ENCODE results near the gene ADGRD2. TPM values are rescaled to one million over a fixed set of nuclear protein-coding genes. Genes with fewer than 3 reads are reported as not detected.

The ADGRD2 gene
- total RNA-seq, 1 donor from 2014 or later: 0.31 TPM

DNA sequence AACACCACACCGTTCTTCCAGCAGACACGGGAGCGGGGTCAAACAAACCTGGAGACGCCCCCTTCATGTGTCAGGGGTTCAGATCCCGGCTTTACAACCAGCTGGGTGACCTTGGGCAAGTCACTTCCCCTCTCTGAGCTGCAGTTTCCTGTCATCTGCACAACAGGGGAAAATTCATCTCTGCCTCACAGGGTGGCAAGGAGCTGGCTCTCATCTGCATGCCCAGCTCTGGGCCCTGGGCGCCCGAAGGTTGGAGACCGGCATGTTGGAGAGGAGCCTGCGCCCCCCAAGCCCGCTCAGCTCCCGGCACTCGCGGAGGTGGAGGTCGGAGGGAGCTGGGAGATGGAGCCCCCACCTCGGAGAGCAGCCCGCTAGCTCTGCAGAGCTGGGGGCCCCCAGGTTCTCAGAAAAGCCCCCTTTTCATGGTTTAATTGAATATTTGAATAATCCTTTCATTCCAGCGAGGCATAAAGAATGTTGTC lies 36.6 kb downstream of the ADGRD2 start:
- peaks cover 51% of the 10 kb centered on the region for H3K27me3 Mint-ChIP-seq
- H3K4me3 Mint-ChIP-seq: no peak overlapping the region

DNA sequence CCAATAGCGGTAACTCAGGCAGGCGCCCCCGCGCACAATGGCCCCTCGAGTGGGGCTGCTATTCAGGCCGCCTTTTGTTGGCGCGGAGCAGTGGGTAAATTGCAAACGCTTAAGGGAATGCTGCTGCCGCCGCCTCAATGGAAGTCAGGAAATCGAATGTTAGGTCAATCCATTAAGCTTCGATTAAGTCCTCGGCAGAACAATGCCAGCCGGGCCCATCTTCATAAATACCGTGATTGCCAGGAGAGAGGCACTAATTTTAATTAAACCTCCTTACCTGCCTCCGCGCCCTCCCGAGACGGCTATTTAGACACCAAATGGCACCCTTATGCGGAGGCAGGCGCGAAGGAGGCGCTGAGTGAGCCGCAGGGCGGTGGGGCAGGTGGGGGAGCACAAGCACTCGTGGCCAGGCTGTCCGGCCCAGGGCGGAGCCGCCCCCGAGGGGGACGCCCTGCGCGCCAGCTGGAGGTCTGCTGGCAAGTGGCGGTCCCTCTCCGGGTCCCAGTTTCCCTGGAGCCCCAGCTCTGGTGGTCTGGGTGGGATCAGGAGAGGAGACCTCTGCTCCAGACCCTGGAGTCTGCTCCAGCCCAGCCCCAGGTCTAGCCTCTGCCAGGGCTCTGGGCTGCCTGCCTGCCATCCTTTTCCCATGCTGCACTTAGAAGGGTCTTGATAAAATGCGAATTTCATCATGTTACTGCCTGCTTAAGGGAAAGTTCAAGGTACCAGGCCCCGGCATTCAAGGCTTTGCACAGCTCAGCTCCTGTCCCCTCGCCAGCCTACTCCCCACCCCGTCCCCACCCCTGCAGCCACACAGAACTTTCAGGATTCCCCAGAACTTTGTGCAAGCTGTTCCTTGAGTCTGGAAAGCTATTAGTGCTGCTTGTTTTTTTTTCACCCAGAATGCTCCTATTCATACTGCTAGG lies 37.3 kb downstream of the ADGRD2 start:
- Mint-ChIP-seq H3K36me3 (no peaks in the 10 kb centered on the region), H3K4me3 (no peak overlapping the region), H3K9me3 (no peaks in the 10 kb centered on the region), H3K27ac (no peak overlapping the region), H3K4me1 (ENCODE audit: unreplicated experiment) (peaks cover 8% of the 10 kb centered on the region), H3K27me3 (peaks cover 48% of the 10 kb centered on the region)
- TF ChIP-seq, protein P1, sequence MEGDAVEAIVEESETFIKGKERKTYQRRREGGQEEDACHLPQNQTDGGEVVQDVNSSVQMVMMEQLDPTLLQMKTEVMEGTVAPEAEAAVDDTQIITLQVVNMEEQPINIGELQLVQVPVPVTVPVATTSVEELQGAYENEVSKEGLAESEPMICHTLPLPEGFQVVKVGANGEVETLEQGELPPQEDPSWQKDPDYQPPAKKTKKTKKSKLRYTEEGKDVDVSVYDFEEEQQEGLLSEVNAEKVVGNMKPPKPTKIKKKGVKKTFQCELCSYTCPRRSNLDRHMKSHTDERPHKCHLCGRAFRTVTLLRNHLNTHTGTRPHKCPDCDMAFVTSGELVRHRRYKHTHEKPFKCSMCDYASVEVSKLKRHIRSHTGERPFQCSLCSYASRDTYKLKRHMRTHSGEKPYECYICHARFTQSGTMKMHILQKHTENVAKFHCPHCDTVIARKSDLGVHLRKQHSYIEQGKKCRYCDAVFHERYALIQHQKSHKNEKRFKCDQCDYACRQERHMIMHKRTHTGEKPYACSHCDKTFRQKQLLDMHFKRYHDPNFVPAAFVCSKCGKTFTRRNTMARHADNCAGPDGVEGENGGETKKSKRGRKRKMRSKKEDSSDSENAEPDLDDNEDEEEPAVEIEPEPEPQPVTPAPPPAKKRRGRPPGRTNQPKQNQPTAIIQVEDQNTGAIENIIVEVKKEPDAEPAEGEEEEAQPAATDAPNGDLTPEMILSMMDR (conservative IDR thresholded peaks at IDR 0.05): no peak
- DNase-seq (ENCODE audit: extremely low spot score, unreplicated experiment): no peak

More for the DNA sequence above, 36.6 kb downstream of the ADGRD2 start:
- Mint-ChIP-seq H3K36me3 (no peaks in the 10 kb centered on the region), H3K4me1 (ENCODE audit: unreplicated experiment) (peaks cover 8% of the 10 kb centered on the region), H3K27ac (no peak overlapping the region), H3K9me3 (no peaks in the 10 kb centered on the region)
- TF ChIP-seq, protein P1 (conservative IDR thresholded peaks at IDR 0.05): no peak
- DNase-seq (ENCODE audit: extremely low spot score, unreplicated experiment): no peak

DNA sequence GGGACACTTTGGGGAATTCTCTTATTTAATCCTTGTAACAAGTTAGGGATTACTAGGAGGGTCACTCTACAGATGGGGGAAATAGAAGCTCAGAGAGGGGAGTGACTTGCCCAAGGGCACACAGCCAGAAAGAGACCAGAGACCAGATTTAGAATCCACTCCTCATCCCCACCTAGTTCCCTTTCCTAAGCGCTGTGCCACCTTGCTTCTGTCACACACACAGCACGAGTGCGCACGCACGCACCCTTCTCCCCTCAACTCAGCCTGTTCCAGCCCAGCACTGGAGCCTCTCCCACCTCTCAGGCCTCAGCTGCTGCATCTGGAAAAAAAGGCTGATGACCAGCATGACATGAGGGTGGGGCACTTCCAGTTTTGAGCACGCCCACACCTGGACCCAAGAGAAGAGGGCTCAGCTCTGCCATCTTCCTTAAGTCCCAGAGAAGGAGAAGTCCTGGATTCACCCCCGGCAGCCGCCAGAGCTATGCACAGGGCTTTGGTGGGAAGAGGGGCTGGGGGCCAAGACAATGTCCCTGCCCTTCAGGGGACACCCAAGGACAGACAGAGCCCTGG lies 38.5 kb downstream of the ADGRD2 start:
- Mint-ChIP-seq H3K4me3 (no peak overlapping the region), H3K9me3 (no peaks in the 10 kb centered on the region), H3K27ac (no peak overlapping the region), H3K36me3 (no peaks in the 10 kb centered on the region), H3K4me1 (ENCODE audit: unreplicated experiment) (peaks cover 8% of the 10 kb centered on the region), H3K27me3 (peaks cover 39% of the 10 kb centered on the region)
- TF ChIP-seq, protein P1 (conservative IDR thresholded peaks at IDR 0.05): no peak
- DNase-seq (ENCODE audit: extremely low spot score, unreplicated experiment): no peak

- Mint-ChIP-seq H3K9me3 (no peaks in the 10 kb centered on the region), H3K27ac (no peak overlapping the region), H3K27me3 (peaks cover 38% of the 10 kb centered on the region), H3K36me3 (no peaks in the 10 kb centered on the region), H3K4me1 (ENCODE audit: unreplicated experiment) (peaks cover 8% of the 10 kb centered on the region), H3K4me3 (no peak overlapping the region)
- TF ChIP-seq, protein P1 (conservative IDR thresholded peaks at IDR 0.05): no peak
- no peak for DNase-seq (ENCODE audit: extremely low spot score, unreplicated experiment)
Measured at GRCh38 chr9:124489222-124489621, 39.0 kb downstream of the ADGRD2 start.

GRCh38 chr9:124490004-124490403 lies 39.8 kb downstream of the ADGRD2 start:
- no peaks in the 10 kb centered on the region for H3K36me3 Mint-ChIP-seq

More at GRCh38 chr9:124490004-124490403, 39.8 kb downstream of the ADGRD2 start:
- TF ChIP-seq, protein P1 (conservative IDR thresholded peaks at IDR 0.05): no peak
- Mint-ChIP-seq H3K4me3 (no peak overlapping the region), H3K4me1 (ENCODE audit: unreplicated experiment) (peaks cover 8% of the 10 kb centered on the region), H3K27ac (no peak overlapping the region), H3K27me3 (peaks cover 41% of the 10 kb centered on the region), H3K9me3 (no peaks in the 10 kb centered on the region)
- no peak for DNase-seq (ENCODE audit: extremely low spot score, unreplicated experiment)

Data from type B pancreatic cell (in vitro differentiated cells).